A549 (cell line): Measurements from ENCODE around the gene HDX.

ENCODE experiments used
- CTCF ChIP-seq: fragments of >200 bp; sonication (Bioruptor Twin); formaldehyde crosslinking; IDR thresholded peaks from 3 replicates; pipeline ENCODE4 v1.5.1; 2016
- EHF ChIP-seq: fragments of 250-450 bp; sonication (Bioruptor Pico); IDR thresholded peaks from 2 replicates; pipeline ENCODE4 v1.5.0; 2020; ENCODE audit warnings: mild to moderate bottlenecking
- EP300 ChIP-seq, 2 experiments: fragments of >200 bp; sonication (Bioruptor Twin); formaldehyde crosslinking; IDR thresholded peaks; 2 replicates in 1 of 2; 3 replicates in 1 of 2; pipeline ENCODE4 v1.6.1; 2016 to 2017
- HMGXB4 ChIP-seq: fragments of 250-450 bp; sonication (Bioruptor Pico); IDR thresholded peaks from 2 replicates; pipeline ENCODE4 v1.5.0; 2021; ENCODE audit warnings: mild to moderate bottlenecking, moderate library complexity, borderline replicate concordance
- JUN ChIP-seq, 2 experiments: fragments of >200 bp; sonication (Bioruptor Twin); formaldehyde crosslinking; IDR thresholded peaks; 2 replicates in 1 of 2; 3 replicates in 1 of 2; pipeline ENCODE4 v1.6.1; 2016 to 2017
- NFE2L2 ChIP-seq: fragments of 150-350 bp; conservative IDR thresholded peaks from 2 replicates; pipeline ENCODE4 v1.6.1; 2014; ENCODE audit warnings: low read length
- POLR2A ChIP-seq: IDR thresholded peaks from 2 replicates; pipeline ENCODE4 v1.6.1; 2012; ENCODE audit warnings: mild to moderate bottlenecking, low read length
- RAD21 ChIP-seq, 2 experiments: fragments of >200 bp in 1 of 2; sonication (Bioruptor Twin) in 1 of 2; formaldehyde crosslinking in 1 of 2; IDR thresholded peaks in 1 of 2; conservative IDR thresholded peaks in 1 of 2; 2 replicates in 1 of 2; 3 replicates in 1 of 2; pipeline ENCODE4 v1.6.1; 2012 to 2018; ENCODE audit warnings: inconsistent platforms in 1 of 2
- REST ChIP-seq: fragments of 200-600 bp; sonication (generic); IDR thresholded peaks from 2 replicates; pipeline ENCODE4 v1.6.1; 2016; ENCODE audit warnings: antibody characterized with exemption, mild to moderate bottlenecking, moderate library complexity
- RFX5 ChIP-seq: fragments of 450-650 bp; IDR thresholded peaks from 2 replicates; pipeline ENCODE4 v1.7.1; 2014; ENCODE audit warnings: antibody characterized with exemption, mild to moderate bottlenecking, moderate library complexity
- ZFP36 ChIP-seq: fragments of 450-650 bp; IDR thresholded peaks from 2 replicates; pipeline ENCODE4 v1.6.1; 2014; ENCODE audit warnings: borderline replicate concordance; ENCODE audit not compliant: partially characterized antibody
- TF ChIP-seq, protein P1 (sequence below): fragments of 450-650 bp; IDR thresholded peaks from 2 replicates; pipeline ENCODE4 v1.6.1; 2014; ENCODE audit warnings: antibody characterized with exemption

DNA sequence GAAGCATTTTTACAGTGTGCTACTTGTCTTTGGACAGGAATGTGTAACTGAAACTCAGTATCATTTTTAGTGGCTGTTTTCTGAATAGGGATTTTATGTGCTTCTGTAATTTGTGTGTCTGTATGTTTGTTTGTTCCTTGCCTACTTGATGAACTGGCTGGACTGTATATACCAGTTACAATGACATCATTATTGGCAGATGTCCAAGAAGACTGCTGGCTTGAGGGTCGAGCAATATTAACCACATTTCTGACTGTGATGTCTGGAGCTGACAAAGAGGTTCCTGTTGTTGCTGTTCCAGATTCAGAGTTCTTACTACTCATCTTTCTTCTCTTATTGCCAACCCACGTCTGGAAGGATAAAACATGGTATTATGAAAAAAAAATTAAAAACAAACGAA lies 33.0 kb downstream of the HDX start:
- no peak for TF ChIP-seq RFX5
- TF ChIP-seq, protein P1, sequence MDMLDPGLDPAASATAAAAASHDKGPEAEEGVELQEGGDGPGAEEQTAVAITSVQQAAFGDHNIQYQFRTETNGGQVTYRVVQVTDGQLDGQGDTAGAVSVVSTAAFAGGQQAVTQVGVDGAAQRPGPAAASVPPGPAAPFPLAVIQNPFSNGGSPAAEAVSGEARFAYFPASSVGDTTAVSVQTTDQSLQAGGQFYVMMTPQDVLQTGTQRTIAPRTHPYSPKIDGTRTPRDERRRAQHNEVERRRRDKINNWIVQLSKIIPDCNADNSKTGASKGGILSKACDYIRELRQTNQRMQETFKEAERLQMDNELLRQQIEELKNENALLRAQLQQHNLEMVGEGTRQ, result no peak
- no peak for TF ChIP-seq POLR2A
- no peak for TF ChIP-seq CTCF
- TF ChIP-seq JUN (IDR thresholded peaks at IDR 0.05), result no peak
- no peak for TF ChIP-seq NFE2L2
- TF ChIP-seq ZFP36, result no peak
- no peak for TF ChIP-seq REST
- TF ChIP-seq RAD21 (conservative IDR thresholded peaks at IDR 0.05 in 1 of 2, IDR thresholded peaks at IDR 0.05 in 1 of 2), result no peak
- no peak for TF ChIP-seq EP300 (IDR thresholded peaks at IDR 0.05)
- no peak for TF ChIP-seq EHF (CRISPR knock-in tag)
- TF ChIP-seq HMGXB4 (CRISPR knock-in tag), result no peak
